Left ventricle myocardium superior (tissue), 1 donor: ENCODE measurements around the gene KEL. TPM values are rescaled to one million over a fixed set of nuclear protein-coding genes. Genes with fewer than 3 reads are reported as not detected.

Experiments
- ATAC-seq: fragments of 200-7000 bp; cut with Tn5 transposase; one replicate; pipeline ENCODE4 v1.9.1; 2020; ENCODE audit warnings: mild to moderate bottlenecking, moderate library complexity
- DNase-seq: peaks from one replicate; pipeline ENCODE4 v3.0.0-alpha.2; 2020
- intact Hi-C: fragments of 100-400 bp; cut with micrococcal nuclease; formaldehyde crosslinking; loops from one replicate; pipeline ENCODE4 v1.11.0; 2022
- total RNA-seq: library from RNA; stranded (reverse); fragmentation: NEBNext Ultra II Directional; extraction: Animal tissue kit (Norgen Biotek cat#: 25700); gene quantifications from one replicate; pipeline ENCODE4 v1.2.1, GENCODE V29; 2021
- donor health status: DM: no; HTN: yes; CAD: no; lungs with severe emphysema.

The KEL gene
- total RNA-seq, 1 donor from 2014 or later: 0.27 TPM

- no peak for ATAC-seq
- no peak for DNase-seq
These were observed 1.8 kb upstream of the KEL start for GRCh38 chr7:142963993-142964392.

GRCh38 chr7:142962991-142963390 lies 828 bp upstream of the KEL start:
- ATAC-seq: no peak
- intact Hi-C loops: no loop called here
- DNase-seq: no peak

More at GRCh38 chr7:142963993-142964392, 1.8 kb upstream of the KEL start:
- intact Hi-C loops: no loop called here

- ATAC-seq (no peak), DNase-seq (no peak)
- intact Hi-C loops: no loop called here
These were observed 579 bp downstream of the KEL start for GRCh38 chr7:142961595-142961972.

GRCh38 chr7:142960955-142961512 lies 1.1 kb downstream of the KEL start:
- DNase-seq: no peak
- intact Hi-C loops: no loop called here
- ATAC-seq: no peak

GRCh38 chr7:142959202-142959601 lies 3.0 kb downstream of the KEL start:
- DNase-seq: no peak
- intact Hi-C loops: no loop called here
- ATAC-seq: no peak

- ATAC-seq (no peak), DNase-seq (no peak)
- intact Hi-C loops: no loop called here
These were observed 4.4 kb downstream of the KEL start for GRCh38 chr7:142957723-142958122.

- ATAC-seq (peak; percentile 38), DNase-seq (no peak)
- intact Hi-C loops: no loop called here
These were observed 5.1 kb downstream of the KEL start for GRCh38 chr7:142956951-142957623.

GRCh38 chr7:142954680-142955268 lies 7.4 kb downstream of the KEL start:
- intact Hi-C loops: no loop called here
- DNase-seq (no peak), ATAC-seq (no peak)

- intact Hi-C loops: no loop called here
- DNase-seq: no peak
- no peak for ATAC-seq
These were observed 11.9 kb downstream of the KEL start for GRCh38 chr7:142950235-142950634.

- ATAC-seq: no peak
- intact Hi-C loops: no loop called here
- no peak for DNase-seq
These were observed 13.6 kb downstream of the KEL start for GRCh38 chr7:142948603-142949002.

GRCh38 chr7:142945001-142945400 lies 17.2 kb downstream of the KEL start:
- ATAC-seq (no peak), DNase-seq (no peak)
- intact Hi-C loops: no loop called here

GRCh38 chr7:142943706-142944268 lies 18.4 kb downstream of the KEL start:
- no peak for DNase-seq
- no peak for ATAC-seq
- intact Hi-C loops: no loop called here

GRCh38 chr7:142942746-142943145 lies 19.4 kb downstream of the KEL start:
- no peak for DNase-seq
- intact Hi-C loops: no loop called here
- no peak for ATAC-seq

GRCh38 chr7:142941541-142941940 lies 20.6 kb downstream of the KEL start:
- ATAC-seq: no peak
- no peak for DNase-seq

GRCh38 chr7:142940966-142941535 lies 21.1 kb downstream of the KEL start:
- DNase-seq (no peak), ATAC-seq (no peak)
- intact Hi-C loops: no loop called here

More at GRCh38 chr7:142941541-142941940, 20.6 kb downstream of the KEL start:
- intact Hi-C loops: no loop called here

GRCh38 chr7:142939226-142939910 lies 22.8 kb downstream of the KEL start, which contains the start of gene LLCFC1:
TSS of gene LLCFC1 (plus strand) at chr7:142939484. CDS start at chr7:142939622, 138 bp downstream.
- DNase-seq: no peak
- no peak for ATAC-seq
- intact Hi-C loops: no loop called here

GRCh38 chr7:142938611-142939010 lies 23.6 kb downstream of the KEL start:
- no peak for DNase-seq
- ATAC-seq: no peak
- intact Hi-C loops: no loop called here

- ATAC-seq (no peak), DNase-seq (no peak)
- intact Hi-C loops: no loop called here
These were observed 26.1 kb downstream of the KEL start for GRCh38 chr7:142935941-142936565.

- DNase-seq (no peak), ATAC-seq (no peak)
- intact Hi-C loops: no loop called here
These were observed 28.1 kb downstream of the KEL start for GRCh38 chr7:142934056-142934455.
